IPS-18a (cell line): ENCODE results near the gene ATF6.
"Not testable (repeated sequence)": the region's sequence is repeated elsewhere in the genome, so short reads cannot be mapped to it uniquely, and the experiment has no call there.

Experiments used
- H3K27ac ChIP-seq: one replicate; pipeline ENCODE4 v1.5.1; 2013; ENCODE audit warnings: low read length
- H3K27me3 ChIP-seq: one replicate; pipeline ENCODE4 v1.6.1; 2013; ENCODE audit warnings: mild to moderate bottlenecking, low read length; ENCODE audit not compliant: control insufficient read depth, insufficient read depth
- H3K36me3 ChIP-seq: one replicate; pipeline ENCODE4 v1.6.1; 2013; ENCODE audit warnings: low read depth, low read length; ENCODE audit not compliant: control insufficient read depth
- H3K4me1 ChIP-seq: one replicate; pipeline ENCODE4 v1.6.1; 2013; ENCODE audit warnings: low read depth, low read length; ENCODE audit not compliant: control insufficient read depth
- H3K4me3 ChIP-seq: one replicate; pipeline ENCODE4 v1.5.1; 2013; ENCODE audit warnings: low read length
- H3K9ac ChIP-seq: one replicate; pipeline ENCODE4 v1.6.1; 2013; ENCODE audit warnings: mild to moderate bottlenecking, low read length, moderate library complexity
- H3K9me3 ChIP-seq: one replicate; pipeline ENCODE4 v1.6.1; 2013; ENCODE audit warnings: low read depth, low read length; ENCODE audit not compliant: control insufficient read depth

Gene ATF6

GRCh38 chr1:161766102-161766981 is at the start of gene ATF6:
Gene ATF6, plus strand, starts transcription at chr1:161766320. Its CDS starts 41 bp downstream, at chr1:161766361.
- peak within 1 kb of the TSS; percentile 88 for H3K9ac ChIP-seq
- H3K27me3 ChIP-seq = no peaks in the 10 kb centered on the region
- H3K36me3 ChIP-seq = no peaks in the 10 kb centered on the region
- H3K4me1 ChIP-seq = peaks cover 4% of the 10 kb centered on the region
- no peak within 1 kb of the TSS for H3K27ac ChIP-seq
- peak within 1 kb of the TSS; percentile 98 for H3K4me3 ChIP-seq
- H3K9me3 ChIP-seq = no peaks in the 10 kb centered on the region

GRCh38 chr1:161718559-161719324 is 47.4 kb upstream of the ATF6 start:
- no peak overlapping the region for H3K4me3 ChIP-seq
- no peak overlapping the region for H3K27ac ChIP-seq
- no peaks in the 10 kb centered on the region for H3K4me1 ChIP-seq
- no peaks in the 10 kb centered on the region for H3K36me3 ChIP-seq
- no peaks in the 10 kb centered on the region for H3K9me3 ChIP-seq
- H3K27me3 ChIP-seq = peaks cover 8% of the 10 kb centered on the region
- H3K9ac ChIP-seq = no peak overlapping the region

GRCh38 chr1:161719325-161719611 is 46.9 kb upstream of the ATF6 start:
- Histone ChIP-seq H3K27me3 (peaks cover 12% of the 10 kb centered on the region), H3K9ac (no peak overlapping the region), H3K9me3 (no peaks in the 10 kb centered on the region), H3K36me3 (no peaks in the 10 kb centered on the region), H3K27ac (no peak overlapping the region), H3K4me1 (no peaks in the 10 kb centered on the region), H3K4me3 (no peak overlapping the region)

GRCh38 chr1:161720422-161720821 is 45.7 kb upstream of the ATF6 start:
- H3K9me3 ChIP-seq = no peaks in the 10 kb centered on the region
- H3K27me3 ChIP-seq = peaks cover 24% of the 10 kb centered on the region
- no peaks in the 10 kb centered on the region for H3K36me3 ChIP-seq
- no peak overlapping the region for H3K9ac ChIP-seq
- H3K4me3 ChIP-seq = no peak overlapping the region
- no peaks in the 10 kb centered on the region for H3K4me1 ChIP-seq
- H3K27ac ChIP-seq = no peak overlapping the region

GRCh38 chr1:161720956-161721737 is 45.0 kb upstream of the ATF6 start, which contains the start of gene FCRLB:
Gene FCRLB, plus strand, starts transcription at chr1:161721544. Its CDS starts 1,129 bp downstream, at chr1:161722673.
- Histone ChIP-seq H3K9ac (no peak within 1 kb of the TSS), H3K4me3 (no peak within 1 kb of the TSS), H3K27ac (no peak within 1 kb of the TSS), H3K9me3 (no peaks in the 10 kb centered on the region), H3K4me1 (no peaks in the 10 kb centered on the region), H3K27me3 (peaks cover 31% of the 10 kb centered on the region), H3K36me3 (no peaks in the 10 kb centered on the region)

- Histone ChIP-seq H3K9me3 (no peaks in the 10 kb centered on the region), H3K9ac (no peak overlapping the region), H3K27me3 (peaks cover 37% of the 10 kb centered on the region), H3K4me3 (no peak overlapping the region), H3K27ac (no peak overlapping the region), H3K36me3 (no peaks in the 10 kb centered on the region), H3K4me1 (no peaks in the 10 kb centered on the region)
Measured at GRCh38 chr1:161721738-161722343, 44.3 kb upstream of the ATF6 start.

GRCh38 chr1:161722406-161722805 is 43.7 kb upstream of the ATF6 start:
- H3K36me3 ChIP-seq = no peaks in the 10 kb centered on the region
- H3K27me3 ChIP-seq = peaks cover 39% of the 10 kb centered on the region
- H3K9ac ChIP-seq = no peak overlapping the region
- H3K4me1 ChIP-seq = no peaks in the 10 kb centered on the region
- H3K9me3 ChIP-seq = no peaks in the 10 kb centered on the region
- no peak overlapping the region for H3K4me3 ChIP-seq
- no peak overlapping the region for H3K27ac ChIP-seq

GRCh38 chr1:161723459-161724141 is 42.5 kb upstream of the ATF6 start:
- Histone ChIP-seq H3K4me3 (no peak overlapping the region), H3K27ac (no peak overlapping the region), H3K27me3 (peaks cover 45% of the 10 kb centered on the region), H3K9me3 (no peaks in the 10 kb centered on the region), H3K9ac (no peak overlapping the region), H3K36me3 (no peaks in the 10 kb centered on the region), H3K4me1 (peaks cover 4% of the 10 kb centered on the region)

GRCh38 chr1:161725258-161725907 is 40.7 kb upstream of the ATF6 start:
- Histone ChIP-seq H3K9ac (peak overlapping the region; percentile 14), H3K27me3 (peaks cover 45% of the 10 kb centered on the region), H3K4me3 (peak overlapping the region; percentile 84)
- not testable (repeated sequence) for H3K27ac ChIP-seq, H3K4me1 ChIP-seq, H3K36me3 ChIP-seq, H3K9me3 ChIP-seq

- peak overlapping the region; percentile 14 for H3K9ac ChIP-seq
- H3K4me1 ChIP-seq = peaks cover 6% of the 10 kb centered on the region
Measured at GRCh38 chr1:161725908-161726472, 40.1 kb upstream of the ATF6 start.

More at GRCh38 chr1:161725908-161726472, 40.1 kb upstream of the ATF6 start:
- Histone ChIP-seq H3K4me3 (peak overlapping the region; percentile 84), H3K27ac (no peak overlapping the region), H3K36me3 (no peaks in the 10 kb centered on the region), H3K27me3 (peaks cover 45% of the 10 kb centered on the region), H3K9me3 (no peaks in the 10 kb centered on the region)
